Subcutaneous adipose tissue (tissue), 4 donors: ENCODE results near the gene DNAJC18. TPM values are rescaled to one million over a fixed set of nuclear protein-coding genes. Genes with fewer than 3 reads are reported as not detected.

Experiments
- CTCF ChIP-seq: fragments of 450-650 bp; IDR thresholded peaks from one replicate; pipeline ENCODE4 v1.5.1; 2016; ENCODE audit warnings: low read depth, mild to moderate bottlenecking, control low read depth, antibody characterized with exemption, moderate library complexity
- total RNA-seq, 4 donors: library from RNA; depleted of rRNA; stranded (reverse); fragments of >200 nt; gene quantifications; one replicate each; pipeline ENCODE4 v1.1.0, GENCODE V29; 2016

DNAJC18 gene
- total RNA-seq, 4 donors from 2014 or later, result 3.8 to 9.0 (median 4.4) TPM

DNA sequence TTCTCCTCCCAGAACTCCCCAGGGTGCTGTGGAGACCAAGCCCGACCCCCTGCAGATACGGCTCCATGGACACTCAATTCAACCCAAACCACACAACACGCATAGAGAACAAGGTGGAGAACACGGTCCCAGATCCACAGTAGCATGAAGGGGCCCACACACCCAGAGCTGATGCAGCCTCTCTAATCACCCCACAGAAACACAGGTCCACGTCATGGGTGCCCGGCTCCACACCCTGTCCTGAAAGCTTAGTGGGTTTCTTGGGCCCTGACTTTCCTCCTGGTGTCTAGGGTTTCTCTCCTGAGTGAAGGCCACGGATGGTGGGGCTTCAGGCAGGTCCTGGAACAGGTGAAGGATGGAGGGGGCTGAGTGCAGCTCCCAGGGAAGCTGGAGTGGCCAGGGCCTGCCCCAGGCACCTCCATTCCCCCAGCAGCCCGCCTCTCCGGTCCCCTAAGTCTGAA, 54.7 kb downstream of the DNAJC18 start:
- TF ChIP-seq CTCF, result no peak

- no peak for TF ChIP-seq CTCF
These were observed 55.2 kb downstream of the DNAJC18 start for GRCh38 chr5:139383993-139384590.

- TF ChIP-seq CTCF, result no peak
These were observed 55.9 kb downstream of the DNAJC18 start, which contains the start of gene SLC23A1 for GRCh38 chr5:139383275-139383992. SLC23A1 (minus strand) TSS chr5:139383297; CDS start chr5:139383253, 44 bp downstream.

GRCh38 chr5:139382807-139383206, 56.5 kb downstream of the DNAJC18 start:
- no peak for TF ChIP-seq CTCF

DNA sequence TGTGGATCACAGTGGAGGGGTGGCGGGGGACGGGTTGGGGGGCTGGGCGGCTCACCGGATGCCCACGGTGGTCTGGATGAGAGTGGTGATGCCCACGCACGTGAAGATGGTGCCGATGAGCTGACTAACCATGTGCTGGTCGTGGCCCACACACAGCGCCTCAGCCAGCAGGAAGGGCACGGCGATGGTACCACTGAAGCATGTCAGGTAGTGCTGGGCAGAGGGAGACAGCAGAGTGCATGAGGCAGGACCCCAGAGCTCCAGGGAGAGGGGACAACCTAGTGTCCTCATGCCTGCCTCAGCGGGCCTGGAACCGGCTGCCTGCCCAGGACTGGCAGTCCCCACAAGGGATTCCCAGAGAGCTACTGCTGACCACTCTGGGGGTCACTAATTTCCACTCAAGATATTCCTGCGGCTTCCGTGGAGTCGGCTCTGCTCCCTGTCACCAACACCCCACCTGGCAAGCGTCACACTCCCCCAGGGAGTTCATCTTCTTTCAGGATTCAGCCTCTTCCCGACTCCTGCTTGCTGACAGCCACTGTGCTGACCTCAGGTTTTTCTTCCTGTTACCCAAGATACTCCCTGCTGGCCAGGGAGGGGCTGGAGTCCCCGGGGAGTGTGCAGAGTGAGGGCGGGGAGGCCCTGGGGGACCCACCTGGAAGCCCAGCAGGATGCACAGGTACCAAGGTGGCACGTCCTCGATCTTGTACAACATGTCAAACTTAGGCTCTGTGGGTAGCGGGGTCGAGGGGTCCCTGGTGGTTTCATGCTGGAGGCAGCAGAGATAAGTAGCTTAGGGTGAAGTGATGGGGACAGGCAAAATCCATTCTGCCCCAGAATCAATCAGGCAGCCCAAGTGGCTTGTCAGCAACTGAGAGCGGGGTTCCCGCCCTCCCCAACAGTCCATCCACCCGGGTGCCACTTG, 57.2 kb downstream of the DNAJC18 start:
- no peak for TF ChIP-seq CTCF

GRCh38 chr5:139379626-139380449, 59.5 kb downstream of the DNAJC18 start:
- TF ChIP-seq CTCF, result no peak
